SU-DHL-6 (cell line): ENCODE data around the gene GPR26.

Source experiments
- CTCF ChIP-seq: fragments of 200-600 bp; sonication (generic); IDR thresholded peaks from one replicate; pipeline ENCODE4 v1.5.1; 2017; ENCODE audit warnings: antibody characterized with exemption, mild to moderate bottlenecking, low read length, moderate library complexity; ENCODE audit not compliant: insufficient read depth, poor library complexity, severe bottlenecking
- EZH2phosphoT487 ChIP-seq: fragments of 200-600 bp; sonication (generic), shearing (Covaris generic); conservative IDR thresholded peaks from 2 replicates; pipeline ENCODE4 v1.6.1; 2018; ENCODE audit warnings: mild to moderate bottlenecking, antibody characterized with exemption, low read length, moderate library complexity, mixed read lengths

GRCh38 chr10:123633636-123634035 is 32.5 kb upstream of the GPR26 start:
- TF ChIP-seq CTCF: no peak
- no peak for TF ChIP-seq EZH2phosphoT487
